Epithelial cell of proximal tubule (primary cell): Measurements from ENCODE around the gene GATA3. TPM values are rescaled to one million over a fixed set of nuclear protein-coding genes. Genes with fewer than 3 reads are reported as not detected.

ENCODE experiments used
- DNase-seq: peaks from one replicate; pipeline ENCODE4 v3.0.0-alpha.2; 2011; ENCODE audit warnings: low read depth
- H3K4me3 ChIP-seq: 2 replicates; pipeline ENCODE4 v1.5.1; 2011; ENCODE audit warnings: low read depth, mild to moderate bottlenecking, low read length
- total RNA-seq: library from RNA; depleted of rRNA; stranded (reverse); fragments of >200 nt; gene quantifications from 2 replicates; pipeline ENCODE4 v1.2.3, GENCODE V29; 2015
- TF ChIP-seq, protein P1 (sequence below): conservative IDR thresholded peaks from 2 replicates; pipeline ENCODE4 v1.5.1; 2012; ENCODE audit warnings: low read depth, mild to moderate bottlenecking, low read length

Gene GATA3
- total RNA-seq, 1 donor from 2014 or later, result 3.2 TPM

DNA sequence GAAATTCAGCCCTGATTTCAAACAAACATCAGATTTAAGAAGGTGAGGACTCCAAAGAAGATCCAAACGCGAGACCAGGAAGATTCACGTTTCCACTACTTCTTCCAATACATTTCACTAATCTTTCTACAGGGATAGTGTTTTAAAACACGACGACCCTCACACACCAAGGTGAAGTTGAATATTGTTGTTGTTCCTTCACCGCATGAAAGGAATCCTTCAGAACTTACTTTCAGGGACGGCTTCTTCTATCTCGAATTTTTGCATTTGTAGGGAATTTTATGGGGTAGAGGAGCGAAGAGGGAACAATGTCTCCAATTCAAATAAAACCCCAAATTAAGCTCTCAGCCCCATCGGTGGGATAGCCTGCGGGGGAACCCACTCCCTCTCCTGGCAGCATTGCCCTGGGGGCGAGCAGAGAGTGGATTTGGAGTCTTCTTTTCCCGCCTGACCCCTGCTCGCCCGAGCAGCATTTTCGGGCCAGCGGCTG lies 1.5 kb upstream of the GATA3 start:
- no peak overlapping the region for H3K4me3 ChIP-seq
- TF ChIP-seq, protein P1, sequence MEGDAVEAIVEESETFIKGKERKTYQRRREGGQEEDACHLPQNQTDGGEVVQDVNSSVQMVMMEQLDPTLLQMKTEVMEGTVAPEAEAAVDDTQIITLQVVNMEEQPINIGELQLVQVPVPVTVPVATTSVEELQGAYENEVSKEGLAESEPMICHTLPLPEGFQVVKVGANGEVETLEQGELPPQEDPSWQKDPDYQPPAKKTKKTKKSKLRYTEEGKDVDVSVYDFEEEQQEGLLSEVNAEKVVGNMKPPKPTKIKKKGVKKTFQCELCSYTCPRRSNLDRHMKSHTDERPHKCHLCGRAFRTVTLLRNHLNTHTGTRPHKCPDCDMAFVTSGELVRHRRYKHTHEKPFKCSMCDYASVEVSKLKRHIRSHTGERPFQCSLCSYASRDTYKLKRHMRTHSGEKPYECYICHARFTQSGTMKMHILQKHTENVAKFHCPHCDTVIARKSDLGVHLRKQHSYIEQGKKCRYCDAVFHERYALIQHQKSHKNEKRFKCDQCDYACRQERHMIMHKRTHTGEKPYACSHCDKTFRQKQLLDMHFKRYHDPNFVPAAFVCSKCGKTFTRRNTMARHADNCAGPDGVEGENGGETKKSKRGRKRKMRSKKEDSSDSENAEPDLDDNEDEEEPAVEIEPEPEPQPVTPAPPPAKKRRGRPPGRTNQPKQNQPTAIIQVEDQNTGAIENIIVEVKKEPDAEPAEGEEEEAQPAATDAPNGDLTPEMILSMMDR, result no peak
- DNase-seq, result no peak

DNA sequence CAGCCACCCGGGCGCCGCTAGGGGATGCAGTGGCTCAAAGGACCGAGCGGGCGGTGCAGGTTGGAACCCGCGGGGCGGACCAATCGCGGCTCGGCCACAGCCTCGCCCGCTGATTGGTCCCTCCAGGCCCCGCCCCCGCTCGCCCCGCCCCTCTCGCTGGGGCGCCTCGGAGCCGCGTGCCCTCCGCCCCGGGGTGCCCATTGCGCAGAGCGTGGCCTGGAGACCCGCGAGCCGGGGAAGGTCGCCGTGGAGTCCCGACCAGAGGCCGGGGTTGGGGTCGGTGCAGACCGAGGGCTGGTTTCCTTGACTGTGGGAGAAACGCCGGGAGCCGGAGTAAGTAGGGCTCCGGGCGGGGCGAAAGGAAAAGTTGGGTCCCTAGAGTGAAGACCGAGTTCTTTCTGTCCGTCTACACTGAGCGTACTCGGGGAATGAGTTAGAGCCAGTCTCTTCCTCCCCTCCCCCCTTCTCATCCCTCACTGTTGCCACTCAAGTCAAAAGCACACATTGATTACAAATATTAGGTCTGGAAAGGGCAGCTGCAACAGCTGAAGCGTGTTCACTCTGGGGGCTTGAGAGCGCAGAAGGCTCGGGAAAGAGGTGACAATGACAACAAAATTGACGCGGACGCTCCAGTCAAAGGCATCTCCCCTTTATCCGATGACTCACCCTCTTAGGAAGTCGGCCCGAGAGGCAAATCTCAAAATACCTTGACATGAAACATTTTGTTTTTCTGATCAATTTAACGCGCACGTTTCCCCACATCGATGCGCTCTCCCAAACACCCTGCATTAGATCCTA lies 843 bp upstream of the GATA3 start:
- peak overlapping the region; percentile 33 for H3K4me3 ChIP-seq
- TF ChIP-seq, protein P1, result peak; percentile 55
- DNase-seq, result no peak

DNA sequence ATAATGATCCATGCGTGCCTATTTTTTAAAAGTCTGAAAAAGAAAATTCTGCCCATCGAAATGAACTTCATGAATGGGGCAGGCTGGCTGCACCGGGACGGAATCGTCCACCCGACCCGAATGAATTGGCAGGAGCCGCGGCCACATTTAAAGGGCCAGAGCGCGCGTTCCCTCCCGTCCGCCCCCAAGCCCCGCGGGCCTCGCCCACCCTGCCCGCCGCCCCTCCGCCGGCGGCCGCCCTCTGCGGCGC lies 319 bp upstream of the GATA3 start:
- DNase-seq, result no peak
- TF ChIP-seq, protein P1, result no peak
- H3K4me3 ChIP-seq, result no peak overlapping the region

DNA sequence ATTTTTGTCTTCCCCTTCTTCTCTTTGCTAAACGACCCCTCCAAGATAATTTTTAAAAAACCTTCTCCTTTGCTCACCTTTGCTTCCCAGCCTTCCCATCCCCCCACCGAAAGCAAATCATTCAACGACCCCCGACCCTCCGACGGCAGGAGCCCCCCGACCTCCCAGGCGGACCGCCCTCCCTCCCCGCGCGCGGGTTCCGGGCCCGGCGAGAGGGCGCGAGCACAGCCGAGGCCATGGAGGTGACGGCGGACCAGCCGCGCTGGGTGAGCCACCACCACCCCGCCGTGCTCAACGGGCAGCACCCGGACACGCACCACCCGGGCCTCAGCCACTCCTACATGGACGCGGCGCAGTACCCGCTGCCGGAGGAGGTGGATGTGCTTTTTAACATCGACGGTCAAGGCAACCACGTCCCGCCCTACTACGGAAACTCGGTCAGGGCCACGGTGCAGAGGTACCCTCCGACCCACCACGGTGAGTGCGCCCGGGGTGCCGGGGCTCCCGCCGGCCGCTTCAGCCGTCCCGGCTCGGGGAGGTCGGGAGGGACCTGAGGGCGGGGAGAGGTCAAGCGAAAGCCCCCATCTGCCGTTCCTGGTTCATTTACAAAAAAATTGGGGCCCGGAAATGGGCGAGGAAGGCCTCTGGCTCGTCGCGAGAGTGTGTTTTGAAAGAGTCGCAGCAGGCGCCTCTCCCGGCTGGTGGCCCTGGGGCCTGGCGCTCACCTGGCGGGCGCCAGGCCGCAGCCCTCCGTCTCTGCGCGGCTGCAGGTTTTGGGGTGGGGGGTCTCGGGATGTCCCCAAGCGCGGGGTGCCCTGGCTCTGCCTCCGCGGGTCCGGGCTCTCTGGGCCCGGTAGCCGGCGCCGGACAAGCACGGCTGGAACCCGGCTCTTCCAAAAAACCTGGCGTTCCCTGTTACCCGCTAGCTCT lies 1.2 kb downstream of the GATA3 start:
- H3K4me3 ChIP-seq, result no peak overlapping the region
- no peak for DNase-seq
- TF ChIP-seq, protein P1, result no peak

DNA sequence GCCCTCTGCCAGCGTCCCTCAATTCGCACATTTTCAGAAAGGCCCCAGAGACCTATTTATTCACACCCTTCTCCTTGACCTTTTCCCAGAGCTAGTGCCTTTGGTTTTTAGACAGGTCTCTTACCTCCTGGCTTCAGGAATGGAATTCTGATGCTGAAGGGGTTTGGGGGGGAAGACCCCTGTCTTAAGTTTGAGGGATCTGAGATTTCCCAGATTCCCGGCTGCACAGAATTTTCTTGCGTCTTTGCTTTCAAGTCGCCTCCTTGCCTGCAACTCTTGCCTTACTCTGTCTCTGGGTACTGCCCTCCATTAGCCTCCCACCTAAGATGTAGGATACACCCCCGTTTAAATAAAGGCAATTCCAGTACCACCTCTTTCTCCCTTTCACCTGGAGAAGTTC lies 1.9 kb downstream of the GATA3 start:
- TF ChIP-seq, protein P1, result no peak
- no peak for DNase-seq
- H3K4me3 ChIP-seq, result no peak overlapping the region

DNA sequence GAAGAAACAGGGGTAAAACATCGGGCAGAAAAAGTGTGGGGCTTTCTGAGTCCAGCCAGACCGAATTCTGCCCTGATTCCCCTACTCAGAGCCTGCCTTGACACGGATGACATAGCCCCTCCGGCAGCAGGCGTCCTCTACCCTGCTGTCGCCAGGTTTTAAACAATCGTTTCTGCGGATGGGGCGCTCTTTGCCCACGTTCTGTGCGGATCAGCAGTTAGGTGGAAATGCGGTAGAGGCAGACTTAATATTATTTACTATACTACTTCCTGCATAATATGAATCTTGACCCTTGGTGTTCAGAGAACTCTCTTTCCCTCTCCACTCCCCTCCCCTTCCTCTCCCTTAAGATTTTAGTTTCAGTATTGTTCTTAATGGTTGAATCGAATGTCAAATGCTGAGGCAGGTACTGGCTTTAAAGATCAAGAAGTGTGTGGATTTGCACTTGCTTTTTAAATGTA lies 2.4 kb downstream of the GATA3 start:
- TF ChIP-seq, protein P1, result no peak
- no peak overlapping the region for H3K4me3 ChIP-seq
- no peak for DNase-seq
